Neural crest cell (in vitro differentiated cells): ENCODE data around the gene CD160. TPM values are rescaled to one million over a fixed set of nuclear protein-coding genes. Genes with fewer than 3 reads are reported as not detected.
"Not testable (repeated sequence)": the region's sequence is repeated elsewhere in the genome, so short reads cannot be mapped to it uniquely, and the experiment has no call there.

Experiments used
- DNase-seq: peaks from one replicate; pipeline ENCODE4 v3.0.0; 2021; ENCODE audit warnings: low read depth, mixed read lengths, low spot score
- H3K27ac Mint-ChIP-seq: one replicate; pipeline ENCODE4 v1.8.0; 2021; ENCODE audit warnings: mild to moderate bottlenecking, mixed read lengths; ENCODE audit not compliant: unreplicated experiment
- H3K27me3 Mint-ChIP-seq: 2 replicates; pipeline ENCODE4 v1.8.0; 2021; ENCODE audit warnings: low read depth, mild to moderate bottlenecking, mixed read lengths
- H3K36me3 Mint-ChIP-seq: 2 replicates; pipeline ENCODE4 v1.8.0; 2021; ENCODE audit warnings: low read depth, mild to moderate bottlenecking, mixed read lengths
- H3K4me1 Mint-ChIP-seq: 2 replicates; pipeline ENCODE4 v1.8.0; 2021; ENCODE audit warnings: mixed read lengths
- H3K4me3 Mint-ChIP-seq: one replicate; pipeline ENCODE4 v1.8.0; 2021; ENCODE audit warnings: mild to moderate bottlenecking, mixed read lengths
- H3K9me3 Mint-ChIP-seq: 2 replicates; pipeline ENCODE4 v1.8.0; 2021; ENCODE audit warnings: mixed read lengths
- total RNA-seq: library from RNA; stranded (reverse); gene quantifications from 2 replicates; pipeline ENCODE4 v1.2.1, GENCODE V29; 2021
- TF ChIP-seq, protein P1 (sequence below): fragments of 200-600 bp; sonication (generic); conservative IDR thresholded peaks from 2 replicates; pipeline ENCODE4 v1.5.0; 2021; ENCODE audit warnings: antibody characterized with exemption, mild to moderate bottlenecking

Gene CD160
- total RNA-seq, 1 donor from 2014 or later, result not detected

DNA sequence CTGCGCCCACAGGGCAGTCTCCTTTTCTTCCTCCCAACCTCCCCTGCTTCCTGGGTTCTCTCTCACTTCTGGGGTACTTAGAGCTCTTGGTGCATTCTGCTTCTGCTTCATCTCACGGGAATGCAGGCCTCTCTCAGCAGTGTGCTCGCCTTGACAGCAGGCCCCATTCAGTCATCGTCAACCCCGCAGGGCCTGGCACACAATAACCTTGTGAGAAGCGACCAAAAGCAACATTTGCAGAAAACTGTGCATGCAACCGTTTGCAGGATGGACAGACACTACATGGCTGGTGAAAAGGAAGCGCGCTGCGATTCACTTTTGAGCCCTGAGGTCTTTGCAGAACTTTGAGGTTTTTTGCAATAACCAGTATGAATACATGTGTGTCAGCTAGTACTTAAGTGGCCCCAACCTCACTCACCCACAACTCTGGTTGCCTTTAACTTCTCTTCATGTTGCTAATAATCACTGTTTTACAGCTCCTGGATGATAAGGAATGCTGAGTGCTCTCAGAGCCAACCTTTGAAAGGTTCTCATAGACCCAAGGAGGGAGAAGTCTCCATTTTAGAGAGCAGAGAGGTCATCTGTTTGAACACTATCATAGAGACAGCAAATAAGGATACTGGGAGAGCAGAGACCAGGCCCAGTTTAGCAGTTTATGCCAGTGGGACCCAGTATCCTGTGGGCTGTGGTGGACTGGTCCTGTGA lies 2.5 kb upstream of the CD160 start:
- Mint-ChIP-seq H3K9me3 (no peaks in the 10 kb centered on the region), H3K27ac (peak overlapping the region; percentile 23), H3K4me3 (no peak overlapping the region), H3K4me1 (peaks cover 22% of the 10 kb centered on the region), H3K27me3 (peaks cover 9% of the 10 kb centered on the region), H3K36me3 (no peaks in the 10 kb centered on the region)
- TF ChIP-seq, protein P1, sequence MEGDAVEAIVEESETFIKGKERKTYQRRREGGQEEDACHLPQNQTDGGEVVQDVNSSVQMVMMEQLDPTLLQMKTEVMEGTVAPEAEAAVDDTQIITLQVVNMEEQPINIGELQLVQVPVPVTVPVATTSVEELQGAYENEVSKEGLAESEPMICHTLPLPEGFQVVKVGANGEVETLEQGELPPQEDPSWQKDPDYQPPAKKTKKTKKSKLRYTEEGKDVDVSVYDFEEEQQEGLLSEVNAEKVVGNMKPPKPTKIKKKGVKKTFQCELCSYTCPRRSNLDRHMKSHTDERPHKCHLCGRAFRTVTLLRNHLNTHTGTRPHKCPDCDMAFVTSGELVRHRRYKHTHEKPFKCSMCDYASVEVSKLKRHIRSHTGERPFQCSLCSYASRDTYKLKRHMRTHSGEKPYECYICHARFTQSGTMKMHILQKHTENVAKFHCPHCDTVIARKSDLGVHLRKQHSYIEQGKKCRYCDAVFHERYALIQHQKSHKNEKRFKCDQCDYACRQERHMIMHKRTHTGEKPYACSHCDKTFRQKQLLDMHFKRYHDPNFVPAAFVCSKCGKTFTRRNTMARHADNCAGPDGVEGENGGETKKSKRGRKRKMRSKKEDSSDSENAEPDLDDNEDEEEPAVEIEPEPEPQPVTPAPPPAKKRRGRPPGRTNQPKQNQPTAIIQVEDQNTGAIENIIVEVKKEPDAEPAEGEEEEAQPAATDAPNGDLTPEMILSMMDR, result no peak
- peak; percentile 12 for DNase-seq

DNA sequence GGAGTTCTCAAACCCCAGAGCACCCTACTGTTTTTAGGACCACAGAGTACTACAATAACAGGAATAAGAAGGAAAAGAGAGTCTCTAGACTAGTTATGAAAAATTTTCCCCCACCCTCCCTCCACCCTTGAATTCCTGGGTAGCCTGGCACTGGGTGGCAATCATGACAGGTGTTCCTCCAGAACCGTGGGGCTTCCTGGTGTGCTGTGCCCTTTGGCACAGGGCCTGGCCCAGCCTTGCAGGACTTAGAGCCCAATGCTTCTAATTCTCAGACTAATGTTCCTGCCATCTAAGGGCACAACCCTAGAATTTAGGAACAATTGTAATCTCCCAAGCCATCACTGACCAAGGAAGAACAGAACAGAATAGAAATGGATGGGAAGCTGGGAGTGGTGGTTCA lies 1.5 kb upstream of the CD160 start:
- no peak for DNase-seq
- H3K27ac Mint-ChIP-seq, result no peak overlapping the region
- H3K27me3 Mint-ChIP-seq, result peaks cover 9% of the 10 kb centered on the region
- no peak overlapping the region for H3K4me3 Mint-ChIP-seq
- TF ChIP-seq, protein P1, result no peak
- H3K4me1 Mint-ChIP-seq, result peaks cover 23% of the 10 kb centered on the region
- no peaks in the 10 kb centered on the region for H3K9me3 Mint-ChIP-seq
- no peaks in the 10 kb centered on the region for H3K36me3 Mint-ChIP-seq

DNA sequence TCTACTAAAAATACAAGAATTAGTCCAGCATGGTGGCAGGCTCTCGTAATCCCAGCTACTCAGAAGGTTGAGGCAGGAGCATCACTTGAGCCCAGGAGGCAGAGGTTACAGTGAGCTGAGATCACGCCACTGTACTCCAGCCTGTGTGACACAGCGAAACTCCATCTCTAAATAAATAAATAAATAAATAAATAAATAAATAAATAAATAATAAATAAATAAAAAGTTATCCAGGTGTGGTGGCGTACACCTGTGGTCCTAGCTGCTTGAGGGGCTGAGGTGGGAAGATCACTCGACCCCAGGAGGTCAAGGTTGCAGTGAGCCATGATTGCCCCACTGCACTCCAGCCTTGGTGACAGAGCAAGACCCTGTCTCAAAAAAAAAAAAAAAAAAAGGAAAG lies 834 bp upstream of the CD160 start:
- not testable (repeated sequence) for H3K9me3 Mint-ChIP-seq, H3K36me3 Mint-ChIP-seq, H3K27ac Mint-ChIP-seq, H3K4me3 Mint-ChIP-seq, DNase-seq, H3K27me3 Mint-ChIP-seq
- H3K4me1 Mint-ChIP-seq, result peaks cover 23% of the 10 kb centered on the region

DNA sequence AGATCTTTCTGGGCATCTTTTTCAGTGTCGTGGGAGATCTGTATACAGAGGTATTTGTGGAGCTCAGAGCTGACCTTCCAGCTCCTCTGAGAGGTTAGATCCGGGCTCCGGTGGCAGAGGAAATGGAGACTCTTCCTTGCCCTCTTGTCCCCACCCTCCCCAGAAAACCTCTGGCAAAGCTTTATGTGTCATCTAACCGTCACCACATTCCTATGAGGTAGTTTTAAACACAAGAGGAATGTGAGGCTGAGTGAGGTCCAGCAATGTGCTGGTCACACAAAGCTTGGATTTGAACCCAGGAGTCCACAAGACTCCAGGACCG lies 1.2 kb downstream of the CD160 start:
- DNase-seq, result no peak
- Mint-ChIP-seq H3K4me3 (no peak overlapping the region), H3K36me3 (no peaks in the 10 kb centered on the region), H3K27me3 (peaks cover 9% of the 10 kb centered on the region), H3K4me1 (peaks cover 23% of the 10 kb centered on the region), H3K9me3 (no peaks in the 10 kb centered on the region), H3K27ac (no peak overlapping the region)
- TF ChIP-seq, protein P1, result no peak

DNA sequence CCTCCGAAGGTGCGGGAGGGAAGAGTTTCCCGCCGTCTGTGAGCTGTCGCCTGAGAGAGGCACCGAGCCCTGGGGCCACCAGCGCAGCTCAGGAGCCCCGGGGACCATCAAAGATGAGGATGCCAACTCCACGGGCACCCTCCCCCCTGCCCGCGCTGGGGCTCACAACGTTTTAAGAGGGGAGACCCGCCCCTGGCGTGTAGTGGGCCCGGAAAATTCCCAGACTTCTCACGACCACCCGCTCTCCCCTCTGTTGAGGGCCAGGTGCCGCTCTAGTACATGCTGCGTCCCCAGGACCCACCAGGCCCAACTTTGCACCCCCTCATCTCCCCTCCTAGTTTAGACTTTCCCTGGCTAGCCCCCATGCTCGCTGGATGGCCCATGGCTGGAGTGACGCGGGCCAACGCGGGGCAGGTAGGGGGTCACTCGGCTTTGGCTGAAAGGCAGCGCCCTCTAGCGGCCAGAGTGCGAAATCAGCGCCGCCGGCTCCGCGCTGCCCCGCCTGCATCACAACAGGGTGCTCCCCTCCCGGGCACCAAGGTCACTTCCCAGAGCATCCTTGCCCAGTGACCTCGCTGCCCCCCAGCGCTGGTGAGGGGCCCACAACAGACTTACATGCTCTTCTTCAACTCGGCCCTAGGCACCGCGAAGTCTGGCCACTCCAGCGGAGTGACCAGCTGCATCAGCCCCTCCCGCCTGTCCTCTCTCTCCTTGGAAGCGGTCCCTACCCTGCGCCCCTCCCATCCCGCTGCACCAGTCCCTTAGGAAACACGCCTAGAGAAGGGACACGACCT lies 1.8 kb downstream of the CD160 start:
- Mint-ChIP-seq H3K27ac (no peak overlapping the region), H3K36me3 (no peaks in the 10 kb centered on the region), H3K4me3 (peak overlapping the region; percentile 19), H3K9me3 (no peaks in the 10 kb centered on the region), H3K4me1 (peaks cover 20% of the 10 kb centered on the region), H3K27me3 (peaks cover 9% of the 10 kb centered on the region)
- DNase-seq, result peak; percentile 70
- TF ChIP-seq, protein P1, result peak; percentile 97

DNA sequence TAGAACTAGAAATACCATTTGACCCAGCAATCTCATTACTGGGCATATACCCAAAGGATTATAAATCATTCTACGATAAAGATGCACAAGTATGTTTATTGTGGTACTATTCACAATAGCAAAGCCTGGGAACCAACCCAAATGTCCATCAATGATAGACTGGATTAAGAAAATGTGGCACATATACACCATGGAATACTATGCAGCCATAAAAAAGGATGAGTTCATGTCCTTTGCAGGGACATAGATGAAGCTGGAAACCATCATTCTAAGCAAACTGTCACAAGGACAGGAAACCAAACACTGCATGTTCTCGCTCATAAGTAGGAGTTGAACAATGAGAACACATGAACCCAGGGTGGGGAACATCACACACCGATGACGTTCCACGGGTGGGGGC lies 6.9 kb downstream of the CD160 start:
- not testable (repeated sequence) for H3K36me3 Mint-ChIP-seq, DNase-seq, H3K4me3 Mint-ChIP-seq, H3K27me3 Mint-ChIP-seq, H3K27ac Mint-ChIP-seq, H3K9me3 Mint-ChIP-seq, H3K4me1 Mint-ChIP-seq
